Endothelial cell (in vitro differentiated cells): Measurements from ENCODE around the gene AMER2. TPM values are rescaled to one million over a fixed set of nuclear protein-coding genes. Genes with fewer than 3 reads are reported as not detected.

ENCODE experiments used
- DNase-seq: peaks from one replicate; pipeline ENCODE4 v3.0.0; 2021; ENCODE audit warnings: low spot score
- H3K27ac Mint-ChIP-seq: one replicate; pipeline ENCODE4 v1.8.0; 2021; ENCODE audit warnings: mixed read lengths, inconsistent platforms; ENCODE audit not compliant: unreplicated experiment
- H3K27me3 Mint-ChIP-seq: one replicate; pipeline ENCODE4 v1.8.0; 2021; ENCODE audit warnings: mild to moderate bottlenecking, moderate library complexity, mixed read lengths, inconsistent platforms; ENCODE audit not compliant: unreplicated experiment
- H3K36me3 Mint-ChIP-seq: one replicate; pipeline ENCODE4 v1.8.0; 2021; ENCODE audit warnings: mild to moderate bottlenecking, low read depth, mixed read lengths, inconsistent platforms; ENCODE audit not compliant: unreplicated experiment
- H3K4me1 Mint-ChIP-seq: one replicate; pipeline ENCODE4 v1.8.0; 2021; ENCODE audit warnings: mild to moderate bottlenecking, mixed read lengths, inconsistent platforms; ENCODE audit not compliant: unreplicated experiment
- H3K4me3 Mint-ChIP-seq: one replicate; pipeline ENCODE4 v1.8.0; 2021; ENCODE audit warnings: mild to moderate bottlenecking, mixed read lengths, inconsistent platforms; ENCODE audit not compliant: unreplicated experiment
- H3K9me3 Mint-ChIP-seq: one replicate; pipeline ENCODE4 v1.8.0; 2021; ENCODE audit warnings: mixed read lengths, inconsistent platforms; ENCODE audit not compliant: unreplicated experiment
- CTCF ChIP-seq: fragments of 200-600 bp; sonication (generic); IDR thresholded peaks from one replicate; pipeline ENCODE4 v1.5.0; 2021; ENCODE audit warnings: antibody characterized with exemption; ENCODE audit not compliant: unreplicated experiment
- total RNA-seq: library from RNA; stranded (reverse); fragmentation: NEBNext Ultra II Directional; extraction: Animal tissue kit (Norgen Biotek cat#: 25700); gene quantifications from one replicate; pipeline ENCODE4 v1.2.1, GENCODE V29; 2021; ENCODE audit not compliant: unreplicated experiment

AMER2 gene
- total RNA-seq, 1 donor from 2014 or later, result 1.5 TPM

GRCh38 chr13:25157681-25158080 is 14.4 kb downstream of the AMER2 start:
- DNase-seq, result no peak
- Mint-ChIP-seq H3K36me3 (no peaks in the 10 kb centered on the region), H3K4me3 (no peak overlapping the region), H3K9me3 (no peaks in the 10 kb centered on the region), H3K27ac (no peak overlapping the region), H3K27me3 (no peaks in the 10 kb centered on the region), H3K4me1 (peaks cover 15% of the 10 kb centered on the region)
- no peak for TF ChIP-seq CTCF

GRCh38 chr13:25153736-25154135 is 18.4 kb downstream of the AMER2 start:
- TF ChIP-seq CTCF, result no peak
- Mint-ChIP-seq H3K27ac (no peak overlapping the region), H3K4me1 (peaks cover 16% of the 10 kb centered on the region), H3K36me3 (no peaks in the 10 kb centered on the region), H3K4me3 (no peak overlapping the region), H3K27me3 (no peaks in the 10 kb centered on the region), H3K9me3 (no peaks in the 10 kb centered on the region)
- DNase-seq, result no peak

GRCh38 chr13:25151626-25152195 is 20.4 kb downstream of the AMER2 start:
- no peak for TF ChIP-seq CTCF
- DNase-seq, result no peak
- Mint-ChIP-seq H3K27me3 (no peaks in the 10 kb centered on the region), H3K4me1 (peaks cover 16% of the 10 kb centered on the region), H3K4me3 (no peak overlapping the region), H3K27ac (no peak overlapping the region), H3K36me3 (no peaks in the 10 kb centered on the region), H3K9me3 (no peaks in the 10 kb centered on the region)

- no peaks in the 10 kb centered on the region for H3K9me3 Mint-ChIP-seq
- peaks cover 16% of the 10 kb centered on the region for H3K4me1 Mint-ChIP-seq
- no peak overlapping the region for H3K4me3 Mint-ChIP-seq
- DNase-seq, result no peak
- H3K36me3 Mint-ChIP-seq, result no peaks in the 10 kb centered on the region
- no peaks in the 10 kb centered on the region for H3K27me3 Mint-ChIP-seq
- TF ChIP-seq CTCF, result no peak
- peak overlapping the region; percentile 45 for H3K27ac Mint-ChIP-seq
Observed at GRCh38 chr13:25149711-25150110, 22.4 kb downstream of the AMER2 start.

GRCh38 chr13:25148402-25148771 is 23.7 kb downstream of the AMER2 start:
- H3K27me3 Mint-ChIP-seq, result no peaks in the 10 kb centered on the region
- no peak overlapping the region for H3K4me3 Mint-ChIP-seq
- no peak overlapping the region for H3K27ac Mint-ChIP-seq
- DNase-seq, result no peak
- H3K9me3 Mint-ChIP-seq, result no peaks in the 10 kb centered on the region
- no peaks in the 10 kb centered on the region for H3K36me3 Mint-ChIP-seq
- H3K4me1 Mint-ChIP-seq, result peaks cover 6% of the 10 kb centered on the region
- no peak for TF ChIP-seq CTCF
